Adrenal gland (tissue), 5 donors: ENCODE results near the gene VIT.

Experiments
- POLR2A ChIP-seq, 2 donors: fragments of 450-650 bp; IDR thresholded peaks; one replicate each; pipeline ENCODE4 v1.6.1; 2017; ENCODE audit warnings: antibody characterized with exemption in 2 of 2, mild to moderate bottlenecking in 2 of 2, moderate library complexity in 1 of 2
- TF ChIP-seq, protein P1 (sequence below), 6 experiments: fragments of 450-650 bp in 4 of 6; fragments of 200-600 bp in 2 of 6; sonication (generic) in 1 of 6; IDR thresholded peaks; 1 replicate in 5 of 6; 2 replicates in 1 of 6; pipeline versions ENCODE4 v1.5.1 to v1.8.0; 2016 to 2021; ENCODE audit warnings: antibody characterized with exemption in 6 of 6, mild to moderate bottlenecking in 2 of 6, moderate library complexity in 1 of 6
- donor health status: DM: no; HTN: no; CAD: no.

DNA sequence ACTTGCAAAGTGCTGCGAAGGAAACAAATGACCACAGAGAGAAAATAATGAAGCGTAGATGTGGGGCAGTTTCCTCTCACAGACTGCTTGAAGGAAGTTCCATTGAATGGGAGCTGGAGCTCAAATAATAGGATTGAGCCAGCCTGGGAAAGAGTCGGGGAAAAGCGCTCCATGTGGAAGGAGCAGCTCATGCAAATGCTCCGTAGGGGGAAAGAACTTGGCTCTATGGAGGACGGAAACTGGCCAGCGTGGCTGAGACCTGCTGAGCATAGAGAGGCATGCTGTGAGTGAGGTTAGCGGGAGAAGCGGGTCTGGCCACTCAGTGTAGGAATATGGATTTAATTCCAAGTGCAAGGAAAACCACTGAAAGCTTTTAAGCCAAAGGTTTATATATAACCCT, 28.6 kb upstream of the VIT start:
- TF ChIP-seq, protein P1, sequence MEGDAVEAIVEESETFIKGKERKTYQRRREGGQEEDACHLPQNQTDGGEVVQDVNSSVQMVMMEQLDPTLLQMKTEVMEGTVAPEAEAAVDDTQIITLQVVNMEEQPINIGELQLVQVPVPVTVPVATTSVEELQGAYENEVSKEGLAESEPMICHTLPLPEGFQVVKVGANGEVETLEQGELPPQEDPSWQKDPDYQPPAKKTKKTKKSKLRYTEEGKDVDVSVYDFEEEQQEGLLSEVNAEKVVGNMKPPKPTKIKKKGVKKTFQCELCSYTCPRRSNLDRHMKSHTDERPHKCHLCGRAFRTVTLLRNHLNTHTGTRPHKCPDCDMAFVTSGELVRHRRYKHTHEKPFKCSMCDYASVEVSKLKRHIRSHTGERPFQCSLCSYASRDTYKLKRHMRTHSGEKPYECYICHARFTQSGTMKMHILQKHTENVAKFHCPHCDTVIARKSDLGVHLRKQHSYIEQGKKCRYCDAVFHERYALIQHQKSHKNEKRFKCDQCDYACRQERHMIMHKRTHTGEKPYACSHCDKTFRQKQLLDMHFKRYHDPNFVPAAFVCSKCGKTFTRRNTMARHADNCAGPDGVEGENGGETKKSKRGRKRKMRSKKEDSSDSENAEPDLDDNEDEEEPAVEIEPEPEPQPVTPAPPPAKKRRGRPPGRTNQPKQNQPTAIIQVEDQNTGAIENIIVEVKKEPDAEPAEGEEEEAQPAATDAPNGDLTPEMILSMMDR (IDR thresholded peaks at IDR 0.05): no peak
- no peak for TF ChIP-seq POLR2A (IDR thresholded peaks at IDR 0.05)
